PFSK-1 (cell line): ENCODE data around the gene PTPRN2.

Experiments
- POLR2AphosphoS5 ChIP-seq: IDR thresholded peaks from 2 replicates; pipeline ENCODE4 v1.6.1; 2012; ENCODE audit warnings: low read depth, mild to moderate bottlenecking, control low read depth, low read length, moderate library complexity
- SIN3A ChIP-seq: IDR thresholded peaks from 2 replicates; pipeline ENCODE4 v1.6.1; 2012; ENCODE audit warnings: mild to moderate bottlenecking, low read length, moderate library complexity, borderline replicate concordance; ENCODE audit not compliant: insufficient read depth
- TAF1 ChIP-seq: IDR thresholded peaks from 2 replicates; pipeline ENCODE4 v1.6.1; 2012; ENCODE audit warnings: low read length, control low read depth, borderline replicate concordance; ENCODE audit not compliant: insufficient read depth
- TF ChIP-seq, protein P1 (sequence below), 2 experiments: IDR thresholded peaks; 2 replicates each; pipeline versions ENCODE4 v1.6.1 to v1.8.0; 2011 to 2012; ENCODE audit warnings: low read depth in 2 of 2, low read length in 2 of 2, control low read depth in 1 of 2, inconsistent platforms in 1 of 2, mild to moderate bottlenecking in 1 of 2, moderate library complexity in 1 of 2; ENCODE audit not compliant: insufficient read depth in 1 of 2

DNA sequence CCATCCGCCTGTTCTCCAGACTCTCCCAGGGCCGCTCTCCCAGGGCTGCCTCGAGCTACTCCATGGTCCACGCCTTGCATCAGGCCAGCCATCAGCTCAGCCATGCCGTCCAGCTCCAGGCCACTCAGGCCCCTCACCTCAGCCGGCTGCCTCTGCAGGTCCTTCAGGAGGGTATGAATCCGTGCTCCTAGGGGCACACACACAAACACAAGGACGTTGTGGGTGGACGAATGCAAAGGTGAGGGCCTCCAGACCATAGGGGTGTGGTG is 449.4 kb downstream of the PTPRN2 start:
- TF ChIP-seq POLR2AphosphoS5 = no peak
- TF ChIP-seq SIN3A = no peak
- no peak for TF ChIP-seq TAF1
- TF ChIP-seq, protein P1, sequence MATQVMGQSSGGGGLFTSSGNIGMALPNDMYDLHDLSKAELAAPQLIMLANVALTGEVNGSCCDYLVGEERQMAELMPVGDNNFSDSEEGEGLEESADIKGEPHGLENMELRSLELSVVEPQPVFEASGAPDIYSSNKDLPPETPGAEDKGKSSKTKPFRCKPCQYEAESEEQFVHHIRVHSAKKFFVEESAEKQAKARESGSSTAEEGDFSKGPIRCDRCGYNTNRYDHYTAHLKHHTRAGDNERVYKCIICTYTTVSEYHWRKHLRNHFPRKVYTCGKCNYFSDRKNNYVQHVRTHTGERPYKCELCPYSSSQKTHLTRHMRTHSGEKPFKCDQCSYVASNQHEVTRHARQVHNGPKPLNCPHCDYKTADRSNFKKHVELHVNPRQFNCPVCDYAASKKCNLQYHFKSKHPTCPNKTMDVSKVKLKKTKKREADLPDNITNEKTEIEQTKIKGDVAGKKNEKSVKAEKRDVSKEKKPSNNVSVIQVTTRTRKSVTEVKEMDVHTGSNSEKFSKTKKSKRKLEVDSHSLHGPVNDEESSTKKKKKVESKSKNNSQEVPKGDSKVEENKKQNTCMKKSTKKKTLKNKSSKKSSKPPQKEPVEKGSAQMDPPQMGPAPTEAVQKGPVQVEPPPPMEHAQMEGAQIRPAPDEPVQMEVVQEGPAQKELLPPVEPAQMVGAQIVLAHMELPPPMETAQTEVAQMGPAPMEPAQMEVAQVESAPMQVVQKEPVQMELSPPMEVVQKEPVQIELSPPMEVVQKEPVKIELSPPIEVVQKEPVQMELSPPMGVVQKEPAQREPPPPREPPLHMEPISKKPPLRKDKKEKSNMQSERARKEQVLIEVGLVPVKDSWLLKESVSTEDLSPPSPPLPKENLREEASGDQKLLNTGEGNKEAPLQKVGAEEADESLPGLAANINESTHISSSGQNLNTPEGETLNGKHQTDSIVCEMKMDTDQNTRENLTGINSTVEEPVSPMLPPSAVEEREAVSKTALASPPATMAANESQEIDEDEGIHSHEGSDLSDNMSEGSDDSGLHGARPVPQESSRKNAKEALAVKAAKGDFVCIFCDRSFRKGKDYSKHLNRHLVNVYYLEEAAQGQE (IDR thresholded peaks at IDR 0.05; ENCODE audit: insufficient read depth in 1 of 2, low read depth in 2 of 2, low read length in 2 of 2) = no peak
